ENCODE measurements around the gene MAST3. TPM values are rescaled to one million over a fixed set of nuclear protein-coding genes. Genes with fewer than 3 reads are reported as not detected.
A peak's percentile ranks its signal among the peaks of the same experiment; 100 is the strongest.

The MAST3 gene
- total RNA-seq, 4 donors from 2014 or later: 27.2 to 53.5 (median 32.7) TPM

- H3K9me3 ChIP-seq: no peaks in the 10 kb centered on the region
- in situ Hi-C loops (cut with MboI; ENCODE audit: low pct_ligation_motif_present in 1 of 4, low pct_unique_long_range_greater_than_20kb in 1 of 4, low sequenced_read_pairs in 3 of 4): no loop called here
- peak overlapping the region; percentile 42 to 84 (median 64) for H3K27ac ChIP-seq
- intact Hi-C loops (cut with DNase I; ENCODE audit: low total_unique reads): no loop called here
- peaks cover 4 to 27% (median 18%) of the 10 kb centered on the region in 4 donors for H3K4me1 ChIP-seq
- WGBS, 2 donors (ENCODE audit: low coverage in 1 of 2): 50 to 81% methylated on average over 1 to 8 of the region's 8 CpGs
- no peak overlapping the region for H3K4me3 ChIP-seq
- H3K27me3 ChIP-seq: no peaks in the 10 kb centered on the region
- no peak for DNase-seq
- peaks cover 0 to 10% (median 5%) of the 10 kb centered on the region in 4 donors for H3K36me3 ChIP-seq
- TF ChIP-seq POLR2AphosphoS5 (IDR thresholded peaks at IDR 0.05): no peak
- TF ChIP-seq, protein P1, sequence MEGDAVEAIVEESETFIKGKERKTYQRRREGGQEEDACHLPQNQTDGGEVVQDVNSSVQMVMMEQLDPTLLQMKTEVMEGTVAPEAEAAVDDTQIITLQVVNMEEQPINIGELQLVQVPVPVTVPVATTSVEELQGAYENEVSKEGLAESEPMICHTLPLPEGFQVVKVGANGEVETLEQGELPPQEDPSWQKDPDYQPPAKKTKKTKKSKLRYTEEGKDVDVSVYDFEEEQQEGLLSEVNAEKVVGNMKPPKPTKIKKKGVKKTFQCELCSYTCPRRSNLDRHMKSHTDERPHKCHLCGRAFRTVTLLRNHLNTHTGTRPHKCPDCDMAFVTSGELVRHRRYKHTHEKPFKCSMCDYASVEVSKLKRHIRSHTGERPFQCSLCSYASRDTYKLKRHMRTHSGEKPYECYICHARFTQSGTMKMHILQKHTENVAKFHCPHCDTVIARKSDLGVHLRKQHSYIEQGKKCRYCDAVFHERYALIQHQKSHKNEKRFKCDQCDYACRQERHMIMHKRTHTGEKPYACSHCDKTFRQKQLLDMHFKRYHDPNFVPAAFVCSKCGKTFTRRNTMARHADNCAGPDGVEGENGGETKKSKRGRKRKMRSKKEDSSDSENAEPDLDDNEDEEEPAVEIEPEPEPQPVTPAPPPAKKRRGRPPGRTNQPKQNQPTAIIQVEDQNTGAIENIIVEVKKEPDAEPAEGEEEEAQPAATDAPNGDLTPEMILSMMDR (IDR thresholded peaks at IDR 0.05): no peak
- no peak for TF ChIP-seq EP300 (IDR thresholded peaks at IDR 0.05; ENCODE audit: low read depth)
- TF ChIP-seq POLR2A (IDR thresholded peaks at IDR 0.05): no peak
Measured at GRCh38 chr19:18171605-18172327, 74.2 kb downstream of the MAST3 start.

- TF ChIP-seq POLR2A (IDR thresholded peaks at IDR 0.05) (no peak), POLR2AphosphoS5 (IDR thresholded peaks at IDR 0.05) (no peak), EP300 (IDR thresholded peaks at IDR 0.05; ENCODE audit: low read depth) (no peak)
- TF ChIP-seq, protein P1 (IDR thresholded peaks at IDR 0.05): no peak
- intact Hi-C loops (cut with DNase I; ENCODE audit: low total_unique reads) (no loop called here), in situ Hi-C loops (cut with MboI; ENCODE audit: low pct_ligation_motif_present in 1 of 4, low pct_unique_long_range_greater_than_20kb in 1 of 4, low sequenced_read_pairs in 3 of 4) (no loop called here)
- no peak for DNase-seq
- H3K9me3 ChIP-seq: no peaks in the 10 kb centered on the region
- 85% methylated on average over 7 of the region's 7 CpGs; no CpG with 5 or more reads in 1 of the 2 donors for WGBS, 2 donors (ENCODE audit: low coverage in 1 of 2)
- peaks cover 4 to 27% (median 18%) of the 10 kb centered on the region in 4 donors for H3K4me1 ChIP-seq
- no peak overlapping the region for H3K4me3 ChIP-seq
- H3K27ac ChIP-seq: peak overlapping the region in 3 of 4 donors; percentile 42 to 84 (median 74)
- no peaks in the 10 kb centered on the region for H3K27me3 ChIP-seq
- H3K36me3 ChIP-seq: peaks cover 0 to 4% (median 2%) of the 10 kb centered on the region in 4 donors
Measured at GRCh38 chr19:18172331-18173053, 74.9 kb downstream of the MAST3 start.

- intact Hi-C loops (cut with DNase I; ENCODE audit: low total_unique reads) (no loop called here), in situ Hi-C loops (cut with MboI; ENCODE audit: low pct_ligation_motif_present in 1 of 4, low pct_unique_long_range_greater_than_20kb in 1 of 4, low sequenced_read_pairs in 3 of 4) (no loop called here)
- no peaks in the 10 kb centered on the region for H3K27me3 ChIP-seq
- no peaks in the 10 kb centered on the region for H3K36me3 ChIP-seq
- H3K4me1 ChIP-seq: peaks cover 4 to 27% (median 18%) of the 10 kb centered on the region in 4 donors
- H3K4me3 ChIP-seq: peak overlapping the region in 2 of 4 donors; percentile 51 to 86
- DNase-seq: peak; percentile 57
- WGBS, 2 donors (ENCODE audit: low coverage in 1 of 2): 46% methylated on average over 17 of the region's 18 CpGs; no CpG with 5 or more reads in 1 of the 2 donors
- TF ChIP-seq, protein P1 (IDR thresholded peaks at IDR 0.05): no peak
- TF ChIP-seq EP300 (IDR thresholded peaks at IDR 0.05; ENCODE audit: low read depth) (no peak), POLR2A (IDR thresholded peaks at IDR 0.05) (no peak), POLR2AphosphoS5 (IDR thresholded peaks at IDR 0.05) (no peak)
- no peaks in the 10 kb centered on the region for H3K9me3 ChIP-seq
- peak overlapping the region; percentile 74 to 87 (median 84) for H3K27ac ChIP-seq
Measured at GRCh38 chr19:18173054-18173571, 75.5 kb downstream of the MAST3 start.

All from transverse colon (tissue), 4 donors.